K562 (cell line): Measurements from ENCODE around the gene ASGR1. TPM values are rescaled to one million over a fixed set of nuclear protein-coding genes. Genes with fewer than 3 reads are reported as not detected.

Source experiments
- EP400 ChIP-seq: fragments of 450-650 bp; IDR thresholded peaks from 2 replicates; pipeline ENCODE4 v1.6.1; 2017; ENCODE audit warnings: antibody characterized with exemption, mild to moderate bottlenecking, moderate library complexity
- KLF16 ChIP-seq: IDR thresholded peaks from 2 replicates; pipeline ENCODE4 v1.6.1; 2016; ENCODE audit warnings: antibody characterized with exemption
- MEF2A ChIP-seq: IDR thresholded peaks from 2 replicates; pipeline ENCODE4 v1.6.1; 2011; ENCODE audit warnings: low read depth, mild to moderate bottlenecking, low read length, moderate library complexity; ENCODE audit not compliant: control insufficient read depth
- NR4A1 ChIP-seq, 2 experiments: fragments of 250-450 bp in 1 of 2; fragments of 450-650 bp in 1 of 2; sonication (Bioruptor Pico) in 1 of 2; IDR thresholded peaks; 2 replicates each; pipeline versions ENCODE4 v1.4.0 to v1.6.1; 2016 to 2020; ENCODE audit warnings: mild to moderate bottlenecking in 2 of 2, missing compliant biosample characterization in 1 of 2, missing genetic modification characterization in 1 of 2, moderate library complexity in 1 of 2
- RCOR1 ChIP-seq, 2 experiments: IDR thresholded peaks; 2 replicates each; pipeline ENCODE4 v1.6.1; 2012; ENCODE audit warnings: low read depth in 2 of 2, low read length in 2 of 2, borderline replicate concordance in 1 of 2, improper control_type of control experiment in 1 of 2
- SAFB ChIP-seq: fragments of 200-400 bp; formaldehyde crosslinking; IDR thresholded peaks from 2 replicates; pipeline ENCODE4 v1.6.1; 2017; ENCODE audit warnings: low read depth, low read length, borderline replicate concordance
- SMARCE1 ChIP-seq: fragments of 450-650 bp; IDR thresholded peaks from 2 replicates; pipeline ENCODE4 v1.7.1; 2016; ENCODE audit warnings: mild to moderate bottlenecking
- SRSF3 ChIP-seq: fragments of 200-400 bp; formaldehyde crosslinking; IDR thresholded peaks from 2 replicates; pipeline ENCODE4 v1.6.1; 2016; ENCODE audit warnings: mild to moderate bottlenecking, low read length, moderate library complexity; ENCODE audit not compliant: insufficient read depth
- ZNF217 ChIP-seq: sonication (generic); formaldehyde crosslinking; IDR thresholded peaks from 2 replicates; pipeline ENCODE4 v1.8.0; 2022; ENCODE audit warnings: mild to moderate bottlenecking, missing genetic modification reagents
- ZNF263 ChIP-seq: sonication (generic); formaldehyde crosslinking; IDR thresholded peaks from 2 replicates; pipeline ENCODE4 v1.8.0; 2022; ENCODE audit warnings: mild to moderate bottlenecking, missing genetic modification reagents, borderline replicate concordance
- ZNF274 ChIP-seq: IDR thresholded peaks from 2 replicates; pipeline ENCODE4 v1.6.1; 2011; ENCODE audit warnings: low read depth, mild to moderate bottlenecking, low read length, moderate library complexity, borderline replicate concordance
- ZNF347 ChIP-seq: fragments of 450-650 bp; formaldehyde crosslinking; IDR thresholded peaks from 2 replicates; pipeline ENCODE4 v1.4.0; 2020; ENCODE audit warnings: low read depth, mild to moderate bottlenecking, moderate library complexity
- polyA plus RNA-seq, 8 experiments: library from polyadenylated mRNA; depleted of rRNA in 4 of 8; stranded (reverse) in 5 of 8; unstranded in 3 of 8; fragments of >200 nt; fragmentation: Nextera tagmentation in 2 of 8; fragmentation: Illumina TruSeq in 1 of 8; extraction: Ambion mirVana in 2 of 8; extraction: Trizol in 1 of 8; gene quantifications; 2 replicates each; pipeline versions ENCODE4 v1.2.1 to v1.2.3, GENCODE V29; 2011 to 2014; ENCODE audit warnings: inconsistent platforms in 1 of 8, missing spikeins in 1 of 8
- total RNA-seq, 7 experiments: library from RNA; depleted of rRNA in 6 of 7; stranded (reverse); fragments of >200 nt in 6 of 7; fragmentation: Illumina TruSeq in 2 of 7; extraction: Trizol in 2 of 7; gene quantifications; 2 replicates each; pipeline versions ENCODE4 v1.2.1 to v1.2.3, GENCODE V29; 2011 to 2021; ENCODE audit warnings: low replicate concordance in 1 of 7
- TF ChIP-seq, protein P1 (sequence below): fragments of 450-650 bp; IDR thresholded peaks from 2 replicates; pipeline ENCODE4 v1.6.1; 2018; ENCODE audit not compliant: partially characterized antibody
- TF ChIP-seq, protein P2 (sequence below), 2 experiments: IDR thresholded peaks; 2 replicates each; pipeline ENCODE4 v1.6.1; 2011; ENCODE audit warnings: borderline replicate concordance in 1 of 2, control low read depth in 1 of 2, low read depth in 1 of 2, low read length in 1 of 2, mild to moderate bottlenecking in 1 of 2, mixed read lengths in 1 of 2, moderate library complexity in 1 of 2; ENCODE audit not compliant: insufficient read depth in 1 of 2, insufficient read length in 1 of 2, poor library complexity in 1 of 2, severe bottlenecking in 1 of 2; ENCODE audit errors: extremely low read depth in 1 of 2
- TF ChIP-seq, protein P3 (sequence below): fragments of 450-650 bp; formaldehyde crosslinking; IDR thresholded peaks from 2 replicates; pipeline ENCODE4 v1.4.0; 2022; ENCODE audit warnings: missing genetic modification characterization
- TF ChIP-seq, protein P4 (sequence below): fragments of 150-350 bp; IDR thresholded peaks from 2 replicates; pipeline ENCODE4 v1.6.1; 2014; ENCODE audit warnings: low read depth, mild to moderate bottlenecking, low read length, borderline replicate concordance

Gene ASGR1
- total and polyA plus RNA-seq, 9 of the 15 experiments (the other 6 are each of a cell fraction or from before 2014, with no cell fraction given) = 0.11 to 1.0 (median 0.64) TPM; not detected in 2

DNA sequence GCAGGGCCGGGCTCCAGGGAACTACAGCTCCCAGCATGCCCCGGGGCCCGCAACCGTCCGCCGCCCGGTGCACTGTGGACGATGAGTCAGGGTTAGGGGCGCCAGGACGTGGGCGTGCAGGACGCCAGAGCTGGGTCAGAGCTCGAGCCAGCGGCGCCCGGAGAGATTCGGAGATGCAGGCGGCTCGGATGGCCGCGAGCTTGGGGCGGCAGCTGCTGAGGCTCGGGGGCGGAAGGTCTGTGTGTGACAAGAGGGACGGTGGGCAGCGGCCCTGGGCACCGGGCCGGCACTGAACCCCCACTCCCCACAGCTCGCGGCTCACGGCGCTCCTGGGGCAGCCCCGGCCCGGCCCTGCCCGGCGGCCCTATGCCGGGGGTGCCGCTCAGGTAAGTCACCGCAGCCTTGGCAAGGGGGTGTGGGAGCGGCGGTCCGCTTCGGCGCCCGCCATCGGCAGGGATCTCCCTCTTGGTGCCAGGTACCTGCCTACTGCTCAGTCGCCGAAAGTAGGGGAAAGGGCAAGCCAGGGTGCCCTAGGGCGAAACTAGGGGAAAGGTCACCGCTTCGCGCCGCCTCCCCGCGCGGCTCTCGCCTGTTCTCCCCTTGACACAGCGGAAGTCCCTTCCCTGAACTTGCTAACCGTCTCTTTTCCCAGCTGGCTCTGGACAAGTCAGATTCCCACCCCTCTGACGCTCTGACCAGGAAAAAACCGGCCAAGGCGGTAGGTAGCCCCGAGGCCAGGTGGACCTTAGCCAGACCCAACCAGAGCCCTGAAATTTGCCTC lies 40.8 kb upstream of the ASGR1 start, which contains the start of the genes ACADVL and DLG4 (continued):
- TF ChIP-seq MEF2A = no peak
- no peak for TF ChIP-seq KLF16
- TF ChIP-seq, protein P1, sequence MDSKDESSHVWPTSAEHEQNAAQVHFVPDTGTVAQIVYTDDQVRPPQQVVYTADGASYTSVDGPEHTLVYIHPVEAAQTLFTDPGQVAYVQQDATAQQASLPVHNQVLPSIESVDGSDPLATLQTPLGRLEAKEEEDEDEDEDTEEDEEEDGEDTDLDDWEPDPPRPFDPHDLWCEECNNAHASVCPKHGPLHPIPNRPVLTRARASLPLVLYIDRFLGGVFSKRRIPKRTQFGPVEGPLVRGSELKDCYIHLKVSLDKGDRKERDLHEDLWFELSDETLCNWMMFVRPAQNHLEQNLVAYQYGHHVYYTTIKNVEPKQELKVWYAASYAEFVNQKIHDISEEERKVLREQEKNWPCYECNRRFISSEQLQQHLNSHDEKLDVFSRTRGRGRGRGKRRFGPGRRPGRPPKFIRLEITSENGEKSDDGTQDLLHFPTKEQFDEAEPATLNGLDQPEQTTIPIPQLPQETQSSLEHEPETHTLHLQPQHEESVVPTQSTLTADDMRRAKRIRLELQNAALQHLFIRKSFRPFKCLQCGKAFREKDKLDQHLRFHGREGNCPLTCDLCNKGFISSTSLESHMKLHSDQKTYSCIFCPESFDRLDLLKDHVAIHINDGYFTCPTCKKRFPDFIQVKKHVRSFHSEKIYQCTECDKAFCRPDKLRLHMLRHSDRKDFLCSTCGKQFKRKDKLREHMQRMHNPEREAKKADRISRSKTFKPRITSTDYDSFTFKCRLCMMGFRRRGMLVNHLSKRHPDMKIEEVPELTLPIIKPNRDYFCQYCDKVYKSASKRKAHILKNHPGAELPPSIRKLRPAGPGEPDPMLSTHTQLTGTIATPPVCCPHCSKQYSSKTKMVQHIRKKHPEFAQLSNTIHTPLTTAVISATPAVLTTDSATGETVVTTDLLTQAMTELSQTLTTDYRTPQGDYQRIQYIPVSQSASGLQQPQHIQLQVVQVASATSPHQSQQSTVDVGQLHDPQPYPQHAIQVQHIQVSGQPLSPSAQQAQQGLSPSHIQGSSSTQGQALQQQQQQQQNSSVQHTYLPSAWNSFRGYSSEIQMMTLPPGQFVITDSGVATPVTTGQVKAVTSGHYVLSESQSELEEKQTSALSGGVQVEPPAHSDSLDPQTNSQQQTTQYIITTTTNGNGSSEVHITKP = no peak
- no peak for TF ChIP-seq SRSF3
- no peak for TF ChIP-seq ZNF347
- TF ChIP-seq ZNF217 (CRISPR knock-in tag) = no peak
- TF ChIP-seq SMARCE1 = no peak
- TF ChIP-seq, protein P2, sequence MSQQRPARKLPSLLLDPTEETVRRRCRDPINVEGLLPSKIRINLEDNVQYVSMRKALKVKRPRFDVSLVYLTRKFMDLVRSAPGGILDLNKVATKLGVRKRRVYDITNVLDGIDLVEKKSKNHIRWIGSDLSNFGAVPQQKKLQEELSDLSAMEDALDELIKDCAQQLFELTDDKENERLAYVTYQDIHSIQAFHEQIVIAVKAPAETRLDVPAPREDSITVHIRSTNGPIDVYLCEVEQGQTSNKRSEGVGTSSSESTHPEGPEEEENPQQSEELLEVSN (IDR thresholded peaks at IDR 0.05; ENCODE audit: borderline replicate concordance in 1 of 2, extremely low read depth in 1 of 2, insufficient read depth in 1 of 2, insufficient read length in 1 of 2, low read depth in 1 of 2, low read length in 1 of 2, poor library complexity in 1 of 2, severe bottlenecking in 1 of 2) = no peak
- TF ChIP-seq, protein P3, sequence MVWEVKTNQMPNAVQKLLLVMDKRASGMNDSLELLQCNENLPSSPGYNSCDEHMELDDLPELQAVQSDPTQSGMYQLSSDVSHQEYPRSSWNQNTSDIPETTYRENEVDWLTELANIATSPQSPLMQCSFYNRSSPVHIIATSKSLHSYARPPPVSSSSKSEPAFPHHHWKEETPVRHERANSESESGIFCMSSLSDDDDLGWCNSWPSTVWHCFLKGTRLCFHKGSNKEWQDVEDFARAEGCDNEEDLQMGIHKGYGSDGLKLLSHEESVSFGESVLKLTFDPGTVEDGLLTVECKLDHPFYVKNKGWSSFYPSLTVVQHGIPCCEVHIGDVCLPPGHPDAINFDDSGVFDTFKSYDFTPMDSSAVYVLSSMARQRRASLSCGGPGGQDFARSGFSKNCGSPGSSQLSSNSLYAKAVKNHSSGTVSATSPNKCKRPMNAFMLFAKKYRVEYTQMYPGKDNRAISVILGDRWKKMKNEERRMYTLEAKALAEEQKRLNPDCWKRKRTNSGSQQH = no peak
- no peak for TF ChIP-seq ZNF274
- TF ChIP-seq SAFB = no peak
- TF ChIP-seq NR4A1 (CRISPR knock-in tag; IDR thresholded peaks at IDR 0.05) = 0 out of 2 replicates have a peak, but pooled peaks have one; percentile 5
- TF ChIP-seq NR4A1 (tag; IDR thresholded peaks at IDR 0.05) = no peak
- TF ChIP-seq RCOR1 (IDR thresholded peaks at IDR 0.05; ENCODE audit: borderline replicate concordance in 1 of 2, low read depth in 2 of 2, low read length in 2 of 2) = no peak
- TF ChIP-seq ZNF263 = no peak
- TF ChIP-seq, protein P4, sequence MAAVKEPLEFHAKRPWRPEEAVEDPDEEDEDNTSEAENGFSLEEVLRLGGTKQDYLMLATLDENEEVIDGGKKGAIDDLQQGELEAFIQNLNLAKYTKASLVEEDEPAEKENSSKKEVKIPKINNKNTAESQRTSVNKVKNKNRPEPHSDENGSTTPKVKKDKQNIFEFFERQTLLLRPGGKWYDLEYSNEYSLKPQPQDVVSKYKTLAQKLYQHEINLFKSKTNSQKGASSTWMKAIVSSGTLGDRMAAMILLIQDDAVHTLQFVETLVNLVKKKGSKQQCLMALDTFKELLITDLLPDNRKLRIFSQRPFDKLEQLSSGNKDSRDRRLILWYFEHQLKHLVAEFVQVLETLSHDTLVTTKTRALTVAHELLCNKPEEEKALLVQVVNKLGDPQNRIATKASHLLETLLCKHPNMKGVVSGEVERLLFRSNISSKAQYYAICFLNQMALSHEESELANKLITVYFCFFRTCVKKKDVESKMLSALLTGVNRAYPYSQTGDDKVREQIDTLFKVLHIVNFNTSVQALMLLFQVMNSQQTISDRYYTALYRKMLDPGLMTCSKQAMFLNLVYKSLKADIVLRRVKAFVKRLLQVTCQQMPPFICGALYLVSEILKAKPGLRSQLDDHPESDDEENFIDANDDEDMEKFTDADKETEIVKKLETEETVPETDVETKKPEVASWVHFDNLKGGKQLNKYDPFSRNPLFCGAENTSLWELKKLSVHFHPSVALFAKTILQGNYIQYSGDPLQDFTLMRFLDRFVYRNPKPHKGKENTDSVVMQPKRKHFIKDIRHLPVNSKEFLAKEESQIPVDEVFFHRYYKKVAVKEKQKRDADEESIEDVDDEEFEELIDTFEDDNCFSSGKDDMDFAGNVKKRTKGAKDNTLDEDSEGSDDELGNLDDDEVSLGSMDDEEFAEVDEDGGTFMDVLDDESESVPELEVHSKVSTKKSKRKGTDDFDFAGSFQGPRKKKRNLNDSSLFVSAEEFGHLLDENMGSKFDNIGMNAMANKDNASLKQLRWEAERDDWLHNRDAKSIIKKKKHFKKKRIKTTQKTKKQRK = no peak
- no peak for TF ChIP-seq EP400
